CD4-positive, alpha-beta memory T cell (primary cell): ENCODE measurements around the gene NOD2. TPM values are rescaled to one million over a fixed set of nuclear protein-coding genes. Genes with fewer than 3 reads are reported as not detected.

Experiments
- CTCF ChIA-PET: fragments of 350-600 bp; sonication (Branson Sonifier 250); formaldehyde crosslinking; loops from one replicate; lab custom pipeline; 2021; ENCODE audit warnings: inconsistent platforms; ENCODE audit not compliant: partially characterized antibody; lab: Charles Lee
- POLR2A ChIA-PET: fragments of 350-600 bp; sonication (Branson Sonifier 250); formaldehyde crosslinking; loops from one replicate; lab custom pipeline; 2021; ENCODE audit not compliant: partially characterized antibody; lab: Charles Lee
- DNase-seq, 5 donors: peaks; one replicate each; pipeline versions ENCODE4 v3.0.0 to v3.0.0-alpha.2; 2020 to 2022; ENCODE audit warnings: mixed read lengths in 1 of 5
- H3K27ac ChIP-seq: one replicate; pipeline ENCODE4 v1.7.0; 2013; ENCODE audit warnings: low read depth, low read length
- H3K27me3 ChIP-seq: 2 replicates; pipeline ENCODE4 v1.7.0; 2013; ENCODE audit warnings: mild to moderate bottlenecking, low read length, moderate library complexity; ENCODE audit not compliant: insufficient read depth
- H3K36me3 ChIP-seq: 2 replicates; pipeline ENCODE4 v1.7.0; 2013; ENCODE audit warnings: mild to moderate bottlenecking, low read length, moderate library complexity; ENCODE audit not compliant: insufficient read depth
- H3K4me1 ChIP-seq: 2 replicates; pipeline ENCODE4 v1.7.0; 2013; ENCODE audit warnings: mild to moderate bottlenecking, low read length, moderate library complexity; ENCODE audit not compliant: insufficient read depth
- H3K4me3 ChIP-seq, 2 donors: one replicate each; pipeline ENCODE4 v1.7.0; 2013; ENCODE audit warnings: low read length in 2 of 2, mild to moderate bottlenecking in 1 of 2
- H3K9me3 ChIP-seq, 2 donors: one replicate each; pipeline ENCODE4 v1.7.0; 2013; ENCODE audit warnings: low read length in 2 of 2, control low read depth in 1 of 2; ENCODE audit not compliant: control insufficient read depth in 1 of 2
- H3K27ac Mint-ChIP-seq, 7 donors: one replicate each; pipeline ENCODE4 v1.8.0; 2020 to 2021; ENCODE audit warnings: mixed read lengths in 7 of 7, mild to moderate bottlenecking in 6 of 7, inconsistent platforms in 3 of 7, moderate library complexity in 3 of 7
- H3K27me3 Mint-ChIP-seq, 2 donors: one replicate each; pipeline ENCODE4 v1.8.0; 2020 to 2021; ENCODE audit warnings: mixed read lengths in 2 of 2
- H3K36me3 Mint-ChIP-seq, 2 donors: one replicate each; pipeline ENCODE4 v1.8.0; 2020 to 2021; ENCODE audit warnings: mixed read lengths in 2 of 2, inconsistent platforms in 1 of 2, mild to moderate bottlenecking in 1 of 2
- H3K4me1 Mint-ChIP-seq, 4 donors: one replicate each; pipeline ENCODE4 v1.8.0; 2020 to 2021; ENCODE audit warnings: mixed read lengths in 4 of 4, mild to moderate bottlenecking in 1 of 4
- H3K4me3 Mint-ChIP-seq, 8 donors: one replicate each; pipeline ENCODE4 v1.8.0; 2020 to 2021; ENCODE audit warnings: mixed read lengths in 8 of 8, mild to moderate bottlenecking in 7 of 8, moderate library complexity in 6 of 8, inconsistent platforms in 3 of 8
- H3K9me3 Mint-ChIP-seq, 8 donors: one replicate each; pipeline ENCODE4 v1.8.0; 2020 to 2021; ENCODE audit warnings: mixed read lengths in 8 of 8, mild to moderate bottlenecking in 5 of 8, inconsistent platforms in 3 of 8, moderate library complexity in 1 of 8
- intact Hi-C: fragments of 100-400 bp; cut with micrococcal nuclease; formaldehyde crosslinking; loops from one replicate; pipeline ENCODE4 v1.15.1; 2023
- polyA plus RNA-seq, 2 donors: library from polyadenylated mRNA; unstranded; fragments of 300-500 nt; fragmentation: Illumina TruSeq; gene quantifications; one replicate each; pipeline ENCODE4 v1.2.3, GENCODE V29; 2021
- total RNA-seq, 2 experiments: library from RNA; stranded (reverse); gene quantifications; one replicate each; pipeline ENCODE4 v1.2.3, GENCODE V29; 2021

The NOD2 gene
- total and polyA plus RNA-seq, 4 experiments from 2014 or later, result 2.2 to 10.9 (median 6.7) TPM

DNA sequence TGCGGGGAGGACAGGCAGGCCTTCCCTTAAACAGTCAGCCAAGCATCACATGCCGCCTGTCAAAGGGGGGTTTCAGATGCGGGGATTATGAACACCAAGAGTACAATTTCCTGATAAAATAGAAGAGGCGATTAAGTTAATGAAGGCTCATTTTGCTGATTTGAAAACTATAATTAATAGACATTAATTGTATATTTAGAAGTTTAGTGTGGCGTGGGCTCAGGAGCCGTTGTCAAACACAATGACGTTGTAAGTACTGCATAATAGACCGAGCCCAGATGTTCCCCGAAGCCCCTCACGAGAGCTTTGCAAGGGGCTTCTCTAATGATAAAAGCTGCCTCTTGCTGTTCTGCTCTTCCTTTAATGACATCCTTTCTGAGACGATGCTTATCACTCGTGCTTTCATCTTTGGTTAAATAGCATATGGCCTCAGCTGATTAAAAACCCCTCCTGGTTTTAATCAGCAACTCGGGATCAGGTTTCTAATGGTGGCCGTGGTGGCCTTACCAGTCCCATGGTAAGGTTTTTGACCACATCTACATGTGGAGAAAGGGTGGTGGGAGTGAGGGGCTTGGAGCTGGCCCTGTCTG is 40.5 kb upstream of the NOD2 start:
- H3K36me3 Mint-ChIP-seq, result peaks cover 0 to 11% of the 10 kb centered on the region in 2 donors
- no peak overlapping the region for H3K4me3 Mint-ChIP-seq
- H3K36me3 ChIP-seq, result no peaks in the 10 kb centered on the region
- no peaks in the 10 kb centered on the region for H3K9me3 Mint-ChIP-seq
- no peak overlapping the region for H3K4me3 ChIP-seq
- ChIA-PET POLR2A (no interaction called here), CTCF (interaction anchor here (1.0 to 3.8 kb wide), 5 partner anchors 8 to 18 kb away, joined by 3 to 24 read pairs (median 3); no protein-coding TSS in a partner anchor)
- no peak overlapping the region for H3K27ac Mint-ChIP-seq
- H3K9me3 ChIP-seq, result no peaks in the 10 kb centered on the region
- intact Hi-C loops, result no loop called here
- peaks cover 0 to 2% of the 10 kb centered on the region in 2 donors for H3K27me3 Mint-ChIP-seq
- no peak overlapping the region for H3K27ac ChIP-seq
- no peaks in the 10 kb centered on the region for H3K4me1 ChIP-seq
- H3K4me1 Mint-ChIP-seq, result peaks cover 0 to 4% (median 1%) of the 10 kb centered on the region in 4 donors
- DNase-seq, result no peak
- no peaks in the 10 kb centered on the region for H3K27me3 ChIP-seq

DNA sequence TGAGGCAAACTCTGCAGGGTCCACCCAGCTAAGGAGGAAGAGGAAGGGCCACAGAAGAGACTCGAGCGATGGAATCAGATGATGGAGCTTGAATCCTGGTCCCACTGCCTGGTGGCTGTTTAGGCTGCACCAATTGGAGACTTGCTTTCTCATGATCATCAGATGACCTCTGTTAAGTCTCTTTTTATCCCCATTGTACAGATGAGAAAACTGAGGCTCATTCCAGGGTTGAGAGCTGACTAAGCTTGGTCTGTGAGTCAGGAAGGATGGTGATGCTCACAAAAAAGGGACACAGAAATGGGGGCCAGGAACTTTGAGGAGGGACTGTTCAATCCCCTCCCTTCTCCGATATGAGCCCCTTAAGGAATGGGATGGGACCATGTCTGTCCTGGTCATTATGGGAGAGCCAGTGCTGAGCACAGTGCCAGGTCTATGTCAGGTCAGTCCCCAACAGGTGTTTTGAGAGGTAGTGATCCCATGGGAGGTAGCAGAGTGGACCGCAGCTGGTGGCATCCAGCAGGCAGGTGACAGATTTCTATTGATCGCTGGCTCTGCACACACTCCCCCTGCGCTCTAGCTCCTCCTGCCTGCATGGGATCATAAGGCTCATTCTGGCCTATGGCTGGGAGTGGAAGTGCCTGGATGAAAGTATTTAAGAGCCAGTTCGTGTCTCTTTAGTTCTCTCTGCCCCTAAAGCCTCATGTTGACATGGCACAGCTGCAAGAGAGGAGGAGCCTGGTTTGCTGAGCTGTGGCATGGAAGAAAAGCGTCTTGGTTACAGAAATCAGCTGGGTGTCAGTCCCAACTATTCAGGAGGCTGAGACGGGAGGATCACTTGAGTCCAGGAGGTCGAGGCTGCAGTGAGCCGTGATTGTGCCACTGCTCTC is 39.5 kb upstream of the NOD2 start:
- intact Hi-C loops, result no loop called here
- Histone ChIP-seq H3K4me1 (no peaks in the 10 kb centered on the region), H3K27me3 (no peaks in the 10 kb centered on the region), H3K27ac (no peak overlapping the region), H3K4me3 (no peak overlapping the region), H3K36me3 (no peaks in the 10 kb centered on the region), H3K9me3 (no peaks in the 10 kb centered on the region)
- H3K27ac Mint-ChIP-seq, result no peak overlapping the region
- no peak for DNase-seq
- POLR2A ChIA-PET, result no interaction called here
- H3K9me3 Mint-ChIP-seq, result no peaks in the 10 kb centered on the region
- H3K36me3 Mint-ChIP-seq, result peaks cover 0 to 11% of the 10 kb centered on the region in 2 donors
- peaks cover 0 to 2% of the 10 kb centered on the region in 2 donors for H3K27me3 Mint-ChIP-seq
- H3K4me1 Mint-ChIP-seq, result peaks cover 0 to 4% (median 1%) of the 10 kb centered on the region in 4 donors
- no peak overlapping the region for H3K4me3 Mint-ChIP-seq
- CTCF ChIA-PET, result interaction anchor here (1.0 to 3.8 kb wide), 5 partner anchors 9 to 17 kb away, joined by 3 to 24 read pairs (median 3); no protein-coding TSS in a partner anchor

DNA sequence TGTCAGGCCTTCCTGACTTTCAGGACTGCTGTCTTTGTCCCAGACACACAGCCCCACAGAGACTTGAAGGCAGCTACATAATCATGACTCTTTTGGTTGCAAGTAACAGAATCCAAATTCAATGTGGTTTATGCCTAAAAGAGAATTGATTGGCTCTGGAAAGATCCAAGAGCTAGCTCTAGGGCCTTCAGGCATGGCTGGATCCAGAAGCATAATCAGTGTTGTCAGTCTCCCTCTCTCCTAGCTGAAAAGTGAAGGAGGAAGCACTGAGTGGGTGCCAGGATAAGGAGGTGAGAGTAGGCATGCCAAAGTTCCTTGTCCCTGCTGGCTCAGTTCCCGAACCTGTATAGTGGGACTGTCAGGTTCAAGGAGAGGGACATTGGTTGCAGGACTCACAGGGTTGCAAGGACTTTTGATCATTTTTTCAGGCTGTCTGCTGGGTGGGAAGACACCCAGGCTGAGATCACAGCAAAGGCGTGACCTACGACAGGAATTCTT is 37.8 kb upstream of the NOD2 start:
- H3K36me3 Mint-ChIP-seq, result peaks cover 0 to 7% of the 10 kb centered on the region in 2 donors
- CTCF ChIA-PET, result interaction anchor here (0.6 to 1.4 kb wide), 4 partner anchors 10 to 151 kb away, joined by 3 to 6 read pairs (median 4); no protein-coding TSS in a partner anchor
- intact Hi-C loops, result no loop called here

DNA sequence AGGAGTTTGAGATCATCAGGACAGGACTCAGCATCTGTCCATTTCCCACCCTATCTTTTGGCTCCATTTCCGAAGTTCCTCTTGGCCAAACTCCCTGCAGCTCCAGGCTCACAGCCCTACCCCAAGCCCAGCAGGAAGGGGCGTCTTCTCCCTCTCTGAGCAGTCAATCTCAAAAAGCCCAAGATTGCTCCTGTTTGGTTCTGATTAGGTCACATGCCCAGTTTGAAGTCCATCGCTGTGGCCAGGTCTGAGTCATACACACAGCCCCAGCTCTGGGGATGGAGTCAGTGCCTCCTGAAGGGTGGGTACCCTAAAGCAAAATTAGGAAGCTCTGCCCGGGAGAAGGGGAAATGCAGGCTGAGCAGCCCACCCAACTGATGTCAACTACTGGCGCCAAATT is 36.2 kb upstream of the NOD2 start:
- H3K9me3 ChIP-seq, result no peaks in the 10 kb centered on the region
- no peaks in the 10 kb centered on the region for H3K27me3 ChIP-seq
- ChIA-PET CTCF (interaction anchor here (1.0 to 2.1 kb wide), 2 partner anchors 8 to 87 kb away, joined by 4 to 7 read pairs; no protein-coding TSS in a partner anchor), POLR2A (interaction anchor here (1.5 kb wide), 1 partner anchor 10 kb away, joined by 3 read pairs; no protein-coding TSS in a partner anchor)
- peaks cover 0 to 3% of the 10 kb centered on the region in 2 donors for H3K36me3 Mint-ChIP-seq
- H3K27ac ChIP-seq, result no peak overlapping the region
- no peak overlapping the region for H3K4me3 Mint-ChIP-seq
- H3K27ac Mint-ChIP-seq, result peak overlapping the region in 1 of 7 donors; percentile 25
- no peaks in the 10 kb centered on the region for H3K27me3 Mint-ChIP-seq
- H3K4me1 Mint-ChIP-seq, result peaks cover 0 to 4% (median 1%) of the 10 kb centered on the region in 4 donors
- H3K4me3 ChIP-seq, result no peak overlapping the region
- no peaks in the 10 kb centered on the region for H3K9me3 Mint-ChIP-seq
- intact Hi-C loops, result no loop called here
- no peaks in the 10 kb centered on the region for H3K36me3 ChIP-seq
- no peak for DNase-seq
- no peaks in the 10 kb centered on the region for H3K4me1 ChIP-seq

More for the DNA sequence above, 37.8 kb upstream of the NOD2 start:
- H3K27ac ChIP-seq, result no peak overlapping the region
- H3K27me3 ChIP-seq, result no peaks in the 10 kb centered on the region
- no peaks in the 10 kb centered on the region for H3K9me3 ChIP-seq
- Mint-ChIP-seq H3K27me3 (no peaks in the 10 kb centered on the region), H3K27ac (no peak overlapping the region), H3K4me1 (peaks cover 0 to 4% (median under 1%) of the 10 kb centered on the region in 4 donors), H3K4me3 (no peak overlapping the region), H3K9me3 (no peaks in the 10 kb centered on the region)
- POLR2A ChIA-PET, result no interaction called here
- no peaks in the 10 kb centered on the region for H3K4me1 ChIP-seq
- no peaks in the 10 kb centered on the region for H3K36me3 ChIP-seq
- DNase-seq, result no peak
- H3K4me3 ChIP-seq, result no peak overlapping the region

DNA sequence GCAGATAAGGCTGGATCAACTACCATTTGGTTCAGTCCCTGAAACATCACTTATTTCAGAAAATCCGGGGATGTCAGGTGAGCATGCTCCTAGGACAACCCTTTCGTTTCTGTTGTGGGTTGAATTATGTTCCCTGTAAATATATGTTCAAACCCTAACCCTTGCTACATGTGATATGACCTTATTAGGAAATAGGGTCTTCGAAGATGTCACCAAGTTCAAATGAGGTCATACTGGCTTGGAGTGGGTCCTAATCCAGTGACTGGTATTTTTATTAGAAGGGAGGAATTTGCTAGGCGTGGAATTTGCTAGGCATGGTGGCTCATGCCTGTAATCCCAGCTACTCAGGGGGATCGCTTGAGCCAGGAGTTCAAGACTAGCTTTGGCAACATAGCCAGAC is 33.6 kb upstream of the NOD2 start:
- H3K27me3 Mint-ChIP-seq, result no peaks in the 10 kb centered on the region
- ChIA-PET CTCF (interaction anchor here (0.6 to 24.1 kb wide), 3 partner anchors 11 to 1018 kb away, joined by 3 to 458 read pairs (median 3); no protein-coding TSS in a partner anchor), POLR2A (no interaction called here)
- Histone ChIP-seq H3K36me3 (no peaks in the 10 kb centered on the region), H3K27me3 (no peaks in the 10 kb centered on the region), H3K9me3 (no peaks in the 10 kb centered on the region), H3K4me1 (peaks cover 3% of the 10 kb centered on the region), H3K4me3 (no peak overlapping the region), H3K27ac (no peak overlapping the region)
- H3K4me1 Mint-ChIP-seq, result peaks cover 3 to 10% (median 4%) of the 10 kb centered on the region in 4 donors
- no peaks in the 10 kb centered on the region for H3K9me3 Mint-ChIP-seq
- peak overlapping the region in 1 of 7 donors; percentile 72 for H3K27ac Mint-ChIP-seq
- DNase-seq, result no peak
- intact Hi-C loops, result no loop called here
- H3K4me3 Mint-ChIP-seq, result no peak overlapping the region
- H3K36me3 Mint-ChIP-seq, result peaks cover 0 to 3% of the 10 kb centered on the region in 2 donors

DNA sequence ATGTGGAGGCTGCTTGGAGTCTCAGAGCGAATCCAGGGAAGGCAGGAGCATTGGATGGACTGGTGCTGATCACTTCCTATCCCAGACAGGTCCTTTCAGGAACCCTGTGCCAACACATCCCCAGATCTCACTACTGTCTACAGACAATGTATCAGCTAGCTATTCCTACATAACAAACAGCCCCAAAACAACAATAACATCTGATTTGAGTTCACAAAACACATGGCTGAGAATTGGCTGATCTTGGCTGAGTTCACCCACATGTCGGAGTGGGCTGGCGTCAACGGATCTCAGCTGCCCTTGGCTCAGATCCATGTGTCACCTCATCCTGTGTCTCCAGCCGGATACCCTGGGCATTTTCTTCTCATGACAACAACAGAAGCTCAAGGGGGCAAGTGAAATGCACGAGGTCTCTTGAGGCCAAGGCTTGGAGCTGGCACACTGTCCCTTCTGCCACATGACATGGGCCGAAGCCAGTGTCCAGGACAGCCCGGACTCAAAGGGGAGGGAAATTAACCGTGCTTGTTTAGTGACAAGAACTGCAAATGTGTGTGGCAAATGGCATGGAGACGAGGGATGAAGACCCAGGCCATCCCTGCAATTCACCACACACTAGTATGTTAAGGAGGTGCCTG is 31.0 kb upstream of the NOD2 start:
- Mint-ChIP-seq H3K36me3 (peaks cover 0 to 2% of the 10 kb centered on the region in 2 donors), H3K27ac (peak overlapping the region in 1 of 7 donors; percentile 21), H3K4me1 (peaks cover 15 to 35% (median 22%) of the 10 kb centered on the region in 4 donors), H3K4me3 (no peak overlapping the region), H3K9me3 (no peaks in the 10 kb centered on the region), H3K27me3 (no peaks in the 10 kb centered on the region)
- Histone ChIP-seq H3K27me3 (no peaks in the 10 kb centered on the region), H3K36me3 (no peaks in the 10 kb centered on the region), H3K4me3 (no peak overlapping the region), H3K9me3 (no peaks in the 10 kb centered on the region), H3K4me1 (peaks cover 28% of the 10 kb centered on the region), H3K27ac (no peak overlapping the region)
- no peak for DNase-seq
- intact Hi-C loops, result no loop called here
- CTCF ChIA-PET, result interaction anchor here (1.0 to 24.1 kb wide), 4 partner anchors 85 to 336 kb away, joined by 3 to 458 read pairs (median 162); no protein-coding TSS in a partner anchor
- POLR2A ChIA-PET, result no interaction called here
